Activated CD8-positive, alpha-beta memory T cell treated with anti-CD3 and anti-CD28 coated beads, Interleukin-2, amount 10 ng/mL, durations not matched to agents 7 days and 5 days (primary cell): ENCODE data around the gene CLEC3A. TPM values are rescaled to one million over a fixed set of nuclear protein-coding genes. Genes with fewer than 3 reads are reported as not detected.
"Not testable (repeated sequence)": the region's sequence is repeated elsewhere in the genome, so short reads cannot be mapped to it uniquely, and the experiment has no call there.

ENCODE experiments used
- ATAC-seq: fragments of 150-1000 bp; cut with Tn5 transposase; one replicate; pipeline ENCODE4 v1.10.0; 2021; ENCODE audit warnings: moderate library complexity
- CTCF ChIA-PET: fragments of 350-600 bp; sonication (Branson Sonifier 250); formaldehyde crosslinking; loops from one replicate; lab custom pipeline; 2021; ENCODE audit warnings: antibody characterized with exemption; lab: Charles Lee
- DNase-seq: peaks from one replicate; pipeline ENCODE4 v3.0.0-alpha.2; 2020
- H3K27ac Mint-ChIP-seq: one replicate; pipeline ENCODE4 v1.8.0; 2021; ENCODE audit warnings: mild to moderate bottlenecking, mixed read lengths
- H3K27me3 Mint-ChIP-seq: one replicate; pipeline ENCODE4 v1.8.0; 2021; ENCODE audit warnings: mixed read lengths
- H3K36me3 Mint-ChIP-seq: one replicate; pipeline ENCODE4 v1.8.0; 2021; ENCODE audit warnings: mild to moderate bottlenecking, mixed read lengths
- H3K4me1 Mint-ChIP-seq: one replicate; pipeline ENCODE4 v1.8.0; 2021; ENCODE audit warnings: mixed read lengths
- H3K4me3 Mint-ChIP-seq: one replicate; pipeline ENCODE4 v1.8.0; 2021; ENCODE audit warnings: mild to moderate bottlenecking, moderate library complexity, mixed read lengths
- H3K9me3 Mint-ChIP-seq: one replicate; pipeline ENCODE4 v1.8.0; 2022; ENCODE audit warnings: low read depth, mixed read lengths
- total RNA-seq, 2 experiments: library from RNA; stranded (reverse); gene quantifications; one replicate each; pipeline ENCODE4 v1.2.3, GENCODE V29; 2021

The CLEC3A gene
- total RNA-seq, 2 experiments from 2014 or later: not detected

DNA sequence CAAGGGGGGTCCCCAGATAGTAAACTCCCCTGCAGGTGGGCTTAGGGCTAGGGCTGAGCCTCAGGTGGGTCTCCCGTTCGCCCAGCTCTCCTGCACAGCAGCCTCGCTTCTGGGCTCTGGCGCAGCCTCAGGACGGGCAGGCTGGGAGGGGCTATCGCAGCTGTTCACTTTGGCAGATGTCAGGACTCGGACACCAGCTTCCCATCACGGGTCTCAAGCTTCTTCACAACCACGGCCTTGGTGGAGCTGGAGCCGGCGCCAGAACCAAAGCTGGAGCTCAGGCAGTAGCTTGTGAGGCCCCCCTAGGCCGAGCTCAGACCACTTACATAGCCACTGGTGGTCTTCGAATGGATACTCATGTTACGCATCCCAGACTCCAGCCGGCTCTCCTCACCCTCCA, 26.0 kb downstream of the CLEC3A start:
- no peak overlapping the region for H3K27ac Mint-ChIP-seq
- CTCF ChIA-PET: no interaction called here

DNA sequence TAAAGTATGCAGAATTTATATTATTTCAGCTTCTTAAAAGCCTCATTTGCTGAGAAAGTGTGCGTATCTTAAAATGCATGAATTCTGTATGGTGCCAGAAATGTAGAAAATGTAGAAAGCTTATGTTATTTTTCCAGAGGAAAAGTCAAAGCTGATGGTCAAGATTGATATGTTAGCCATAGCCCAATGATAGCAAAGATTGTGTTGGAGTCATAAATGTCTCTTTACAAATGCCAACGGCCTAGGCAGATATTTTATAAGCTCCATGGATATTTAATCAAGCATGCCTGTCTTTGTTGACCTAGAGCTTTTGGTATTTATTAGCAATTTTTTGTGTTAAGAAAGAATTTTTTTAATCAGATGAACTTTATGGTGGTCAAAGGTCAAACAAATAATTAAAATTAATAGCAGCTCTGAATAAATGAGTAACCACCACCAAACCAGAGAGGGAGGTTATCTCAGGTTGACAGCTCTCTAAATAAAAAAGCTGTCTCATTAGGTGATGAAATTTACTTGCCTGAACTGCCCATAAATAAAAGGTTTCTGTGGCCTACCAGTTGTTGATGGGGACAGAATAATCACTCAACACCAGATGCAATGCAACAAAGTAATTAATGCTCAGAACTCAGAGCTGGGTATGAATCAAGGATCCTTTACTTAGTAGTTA, 28.5 kb downstream of the CLEC3A start:
- H3K36me3 Mint-ChIP-seq: no peaks in the 10 kb centered on the region
- no peak for DNase-seq
- H3K4me1 Mint-ChIP-seq: no peaks in the 10 kb centered on the region
- no peak overlapping the region for H3K4me3 Mint-ChIP-seq
- H3K9me3 Mint-ChIP-seq: no peaks in the 10 kb centered on the region
- no peak for ATAC-seq
- CTCF ChIA-PET: no interaction called here
- H3K27ac Mint-ChIP-seq: no peak overlapping the region
- peaks cover 26% of the 10 kb centered on the region for H3K27me3 Mint-ChIP-seq

More for the DNA sequence above, 26.0 kb downstream of the CLEC3A start:
- Mint-ChIP-seq H3K4me3 (no peak overlapping the region), H3K36me3 (no peaks in the 10 kb centered on the region), H3K27me3 (peaks cover 35% of the 10 kb centered on the region), H3K9me3 (no peaks in the 10 kb centered on the region), H3K4me1 (no peaks in the 10 kb centered on the region)
- ATAC-seq (no peak), DNase-seq (no peak)

GRCh38 chr16:78057803-78058564, 35.6 kb downstream of the CLEC3A start:
- no peaks in the 10 kb centered on the region for H3K9me3 Mint-ChIP-seq
- DNase-seq (no peak), ATAC-seq (no peak)
- no peak overlapping the region for H3K4me3 Mint-ChIP-seq
- CTCF ChIA-PET: no interaction called here
- no peaks in the 10 kb centered on the region for H3K36me3 Mint-ChIP-seq
- H3K4me1 Mint-ChIP-seq: no peaks in the 10 kb centered on the region
- peaks cover 11% of the 10 kb centered on the region for H3K27me3 Mint-ChIP-seq
- H3K27ac Mint-ChIP-seq: no peak overlapping the region

GRCh38 chr16:78059806-78060205, 37.5 kb downstream of the CLEC3A start:
- H3K9me3 Mint-ChIP-seq: not testable (repeated sequence)
- CTCF ChIA-PET: interaction anchor here (0.8 kb wide), 1 partner anchor 39 kb away, joined by 3 read pairs; the partner anchor contains the start of gene WWOX

DNA sequence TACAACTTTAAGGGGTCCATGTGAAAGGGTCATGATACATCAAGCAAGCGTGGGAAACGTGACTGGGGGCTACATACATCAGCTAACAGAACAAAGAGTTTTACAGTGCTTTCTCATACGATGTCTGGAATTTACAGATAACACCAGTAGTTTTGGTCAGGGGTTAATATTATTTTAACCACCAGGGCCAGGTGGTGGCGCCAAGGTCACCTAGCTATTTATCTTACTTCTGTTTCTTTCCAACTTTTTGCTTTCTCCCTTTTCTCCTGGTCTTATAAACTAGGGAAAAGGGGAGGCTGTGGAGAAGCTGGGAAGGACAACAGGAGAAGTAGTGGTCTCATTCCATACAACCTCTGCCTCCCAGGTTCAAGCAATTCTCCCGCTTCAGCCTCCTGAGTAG, 37.9 kb downstream of the CLEC3A start:
- Mint-ChIP-seq H3K27ac (no peak overlapping the region), H3K4me3 (no peak overlapping the region), H3K9me3 (no peaks in the 10 kb centered on the region), H3K4me1 (no peaks in the 10 kb centered on the region), H3K36me3 (no peaks in the 10 kb centered on the region), H3K27me3 (peaks cover 22% of the 10 kb centered on the region)
- CTCF ChIA-PET: interaction anchor here (0.8 kb wide), 1 partner anchor 39 kb away, joined by 3 read pairs; the partner anchor contains the start of gene WWOX
- DNase-seq (no peak), ATAC-seq (no peak)

More at GRCh38 chr16:78059806-78060205, 37.5 kb downstream of the CLEC3A start:
- ATAC-seq, DNase-seq, H3K27ac Mint-ChIP-seq, H3K4me1 Mint-ChIP-seq, H3K4me3 Mint-ChIP-seq, H3K36me3 Mint-ChIP-seq: not testable (repeated sequence)
- H3K27me3 Mint-ChIP-seq: peaks cover 21% of the 10 kb centered on the region

DNA sequence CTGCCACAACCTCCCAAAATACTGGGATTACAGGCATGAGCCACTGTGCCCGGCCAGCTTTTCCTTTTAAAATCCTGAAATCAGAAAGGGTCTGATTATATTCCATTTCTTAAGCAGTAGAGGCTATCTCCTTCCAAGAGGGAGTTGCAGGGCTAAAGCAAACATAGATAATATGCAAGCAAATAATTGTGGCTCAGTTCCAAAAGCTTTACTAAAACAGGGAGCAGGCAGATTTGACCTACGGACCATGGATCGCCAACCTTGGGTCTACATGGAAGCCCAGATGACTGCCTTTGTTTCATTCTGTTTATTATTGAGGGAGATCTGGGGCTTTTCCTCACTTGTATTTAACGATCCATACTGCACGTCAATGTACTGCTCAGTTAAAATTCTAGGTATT, 38.5 kb downstream of the CLEC3A start:
- Mint-ChIP-seq H3K27me3 (peaks cover 26% of the 10 kb centered on the region), H3K9me3 (no peaks in the 10 kb centered on the region), H3K27ac (no peak overlapping the region), H3K36me3 (no peaks in the 10 kb centered on the region), H3K4me3 (no peak overlapping the region), H3K4me1 (no peaks in the 10 kb centered on the region)
- DNase-seq (no peak), ATAC-seq (no peak)
- CTCF ChIA-PET: no interaction called here

DNA sequence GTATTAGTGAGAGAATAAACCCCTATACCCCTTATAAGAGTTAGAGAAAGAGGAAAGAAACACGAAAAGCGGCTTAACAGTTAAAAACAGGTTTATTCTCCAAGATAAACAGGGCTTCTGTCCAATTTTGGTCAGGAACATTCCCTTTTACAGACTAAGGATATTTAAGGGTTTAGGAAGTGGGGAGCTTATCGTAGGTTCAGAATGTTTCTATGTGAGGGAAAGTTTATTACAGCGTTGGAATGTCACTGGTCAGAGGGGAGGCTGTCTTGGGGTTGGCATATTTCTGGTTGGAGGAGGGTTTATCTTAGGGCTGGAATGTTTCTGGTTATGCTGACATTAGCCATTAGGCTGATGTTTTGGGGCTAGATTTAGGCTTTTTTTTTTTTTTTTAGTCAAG, 43.0 kb downstream of the CLEC3A start:
- Mint-ChIP-seq H3K36me3 (no peaks in the 10 kb centered on the region), H3K9me3 (no peaks in the 10 kb centered on the region), H3K4me1 (no peaks in the 10 kb centered on the region), H3K4me3 (no peak overlapping the region), H3K27me3 (peaks cover 41% of the 10 kb centered on the region), H3K27ac (no peak overlapping the region)
- CTCF ChIA-PET: no interaction called here
- no peak for DNase-seq
- ATAC-seq: no peak

DNA sequence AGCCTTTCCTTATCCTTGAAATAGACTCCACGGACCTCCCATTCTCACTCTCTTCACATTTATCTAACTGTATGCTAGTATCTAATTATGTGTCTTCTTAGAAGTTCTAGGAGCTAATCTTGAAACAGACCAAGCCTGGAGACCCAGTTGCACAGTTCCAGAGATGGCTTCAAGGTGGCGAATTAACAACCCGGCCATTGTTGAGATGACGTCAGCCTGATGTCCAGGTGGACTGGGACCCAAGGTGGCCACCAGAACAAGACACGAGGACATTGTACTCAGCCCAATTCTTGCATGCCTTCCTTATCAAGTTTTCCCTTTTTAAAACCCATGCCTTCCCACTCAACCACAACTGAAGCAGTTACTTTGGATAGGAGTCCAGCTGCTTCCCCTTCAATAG, 47.6 kb downstream of the CLEC3A start:
- H3K36me3 Mint-ChIP-seq: no peaks in the 10 kb centered on the region
- H3K27me3 Mint-ChIP-seq: peaks cover 35% of the 10 kb centered on the region
- CTCF ChIA-PET: no interaction called here
- no peak overlapping the region for H3K27ac Mint-ChIP-seq
- no peaks in the 10 kb centered on the region for H3K4me1 Mint-ChIP-seq
- no peak for ATAC-seq
- H3K9me3 Mint-ChIP-seq: no peaks in the 10 kb centered on the region
- no peak for DNase-seq
- no peak overlapping the region for H3K4me3 Mint-ChIP-seq

DNA sequence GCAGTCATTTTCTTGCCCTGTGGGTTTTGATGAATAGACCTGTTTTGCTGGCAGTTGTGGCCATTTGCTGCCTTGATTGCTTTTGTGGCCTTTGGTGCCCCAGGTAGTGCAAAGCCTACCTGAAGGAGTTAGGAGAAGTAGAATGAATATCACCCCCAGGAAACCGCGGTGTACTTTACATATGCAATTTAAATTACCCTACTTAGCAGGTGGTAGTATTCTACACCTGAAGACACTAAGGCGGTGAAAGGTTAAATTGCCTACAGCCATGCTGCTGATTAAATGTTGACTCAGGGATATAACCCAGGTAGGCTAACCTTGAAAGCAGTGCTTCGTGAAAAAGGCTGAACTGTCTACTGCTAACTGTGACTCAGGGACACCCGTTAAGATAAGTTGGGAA, 49.9 kb downstream of the CLEC3A start:
- no peak overlapping the region for H3K27ac Mint-ChIP-seq
- H3K36me3 Mint-ChIP-seq: no peaks in the 10 kb centered on the region
- H3K4me3 Mint-ChIP-seq: no peak overlapping the region
- DNase-seq (no peak), ATAC-seq (no peak)
- H3K4me1 Mint-ChIP-seq: no peaks in the 10 kb centered on the region
- no peaks in the 10 kb centered on the region for H3K9me3 Mint-ChIP-seq
- H3K27me3 Mint-ChIP-seq: peaks cover 19% of the 10 kb centered on the region
- CTCF ChIA-PET: no interaction called here

GRCh38 chr16:78075800-78076199, 53.5 kb downstream of the CLEC3A start:
- Mint-ChIP-seq H3K4me3 (no peak overlapping the region), H3K36me3 (no peaks in the 10 kb centered on the region), H3K9me3 (no peaks in the 10 kb centered on the region), H3K27me3 (peaks cover 13% of the 10 kb centered on the region), H3K4me1 (no peaks in the 10 kb centered on the region), H3K27ac (no peak overlapping the region)
- DNase-seq (no peak), ATAC-seq (no peak)
- CTCF ChIA-PET: no interaction called here

DNA sequence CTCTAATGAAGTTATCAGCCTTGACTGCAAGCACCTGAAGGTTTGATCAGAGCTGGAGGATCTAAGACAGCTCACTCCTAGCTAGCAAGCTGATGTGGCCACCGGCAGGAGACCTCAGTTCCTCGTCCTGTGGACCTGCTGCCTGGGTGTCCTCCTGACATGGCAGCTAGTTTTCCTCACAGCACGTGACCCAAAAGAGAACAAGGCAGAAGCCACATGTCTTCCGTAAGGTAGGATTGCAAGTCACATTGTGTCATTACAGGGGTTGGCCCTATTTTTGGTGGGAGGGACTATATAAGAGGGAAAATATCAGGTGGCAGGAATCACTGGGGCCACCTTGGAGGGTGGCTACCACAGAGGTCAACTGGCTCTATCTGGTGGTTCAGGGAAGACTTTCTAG, 59.0 kb downstream of the CLEC3A start:
- H3K36me3 Mint-ChIP-seq: no peaks in the 10 kb centered on the region
- H3K27me3 Mint-ChIP-seq: peaks cover 19% of the 10 kb centered on the region
- H3K4me3 Mint-ChIP-seq: no peak overlapping the region
- ATAC-seq (no peak), DNase-seq (no peak)
- CTCF ChIA-PET: no interaction called here
- no peaks in the 10 kb centered on the region for H3K4me1 Mint-ChIP-seq
- H3K27ac Mint-ChIP-seq: no peak overlapping the region
- H3K9me3 Mint-ChIP-seq: no peaks in the 10 kb centered on the region
